Psoas muscle (tissue), 8 donors: ENCODE measurements around the gene TMED7. TPM values are rescaled to one million over a fixed set of nuclear protein-coding genes. Genes with fewer than 3 reads are reported as not detected.
A peak's percentile ranks its signal among the peaks of the same experiment; 100 is the strongest.

ENCODE experiments used
- ATAC-seq, 4 donors: fragments of 200-7000 bp; cut with Tn5 transposase; one replicate each; pipeline ENCODE4 v1.9.1; 2020; ENCODE audit warnings: moderate library complexity in 3 of 4, mild to moderate bottlenecking in 2 of 4
- DNase-seq, 2 donors: peaks; one replicate each; pipeline ENCODE4 v3.0.0-alpha.2; 2020
- H3K27ac ChIP-seq: fragments of 200-600 bp; one replicate; pipeline ENCODE4 v1.8.0; 2022
- H3K27me3 ChIP-seq, 3 donors: fragments of 200-600 bp in 1 of 3; one replicate each; pipeline versions ENCODE4 v1.6.1 to v1.8.0; 2013 to 2022; ENCODE audit warnings: low read length in 2 of 3, mild to moderate bottlenecking in 2 of 3, moderate library complexity in 1 of 3; ENCODE audit not compliant: insufficient read depth in 3 of 3
- H3K36me3 ChIP-seq, 2 donors: fragments of 200-600 bp in 1 of 2; one replicate each; pipeline versions ENCODE4 v1.6.1 to v1.8.0; 2013 to 2022; ENCODE audit warnings: low read depth in 1 of 2, mild to moderate bottlenecking in 1 of 2, moderate library complexity in 1 of 2; ENCODE audit not compliant: insufficient read depth in 1 of 2
- H3K4me1 ChIP-seq: fragments of 200-600 bp; one replicate; pipeline ENCODE4 v1.8.0; 2022
- H3K4me3 ChIP-seq: fragments of 200-600 bp; one replicate; pipeline ENCODE4 v1.8.0; 2022; ENCODE audit warnings: mild to moderate bottlenecking
- H3K9me3 ChIP-seq: fragments of 200-600 bp; one replicate; pipeline ENCODE4 v1.8.0; 2022
- WGBS, 3 donors: extraction: QIAGEN DNeasy Blood & Tissue Kit; methylation state at CpG; one replicate each; pipeline versions ENCODE4 v1.1.6 to v1.1.7; 2013; 5-methylcytosine and 5-hydroxymethylcytosine counted together
- intact Hi-C, 2 donors: fragments of 100-400 bp; cut with DNase I; formaldehyde crosslinking; loops; one replicate each; pipeline versions ENCODE4 v1.11.0 to v1.14.2; 2022
- polyA plus RNA-seq, 3 donors: library from polyadenylated mRNA; stranded (reverse); fragments of 200-250 nt; gene quantifications; one replicate each; pipeline ENCODE4 v1.2.3, GENCODE V29; 2013
- total RNA-seq, 4 donors: library from RNA; stranded (reverse); fragmentation: NEBNext Ultra II Directional in 2 of 4; extraction: Animal tissue kit (Norgen Biotek cat#: 25700) in 2 of 4; gene quantifications; one replicate each; pipeline versions ENCODE4 v1.2.1 to v1.2.4, GENCODE V29; 2021 to 2023
- TF ChIP-seq, protein P1 (sequence below): fragments of 200-600 bp; IDR thresholded peaks from one replicate; pipeline ENCODE4 v1.8.0; 2022; ENCODE audit warnings: antibody characterized with exemption
- donor health status: healthy with polysubstance abuse.
- donor health status: DM: no; HTN: no; CAD: no; lungs with moderate emphysema.
- donor health status: Bipolar disorder and iron deficiency.
- donor health status: healthy.
- donor health status: DM: yes; HTN: yes; CAD: no.
- donor health status: DM: no; HTN: no; CAD: no.
- donor health status: DM: no; HTN: no; CAD: no.
- donor health status: DM: yes; HTN: yes; CAD: no.

Gene TMED7
- total and polyA plus RNA-seq, 7 donors = 18.3 to 59.0 (median 34.2) TPM

GRCh38 chr5:115594128-115595047 lies 31.4 kb downstream of the TMED7 start:
- H3K27ac ChIP-seq = no peak overlapping the region
- ATAC-seq (peak; percentile 18 to 52 (median 32)), DNase-seq (no peak)
- H3K4me3 ChIP-seq = no peak overlapping the region
- TF ChIP-seq, protein P1, sequence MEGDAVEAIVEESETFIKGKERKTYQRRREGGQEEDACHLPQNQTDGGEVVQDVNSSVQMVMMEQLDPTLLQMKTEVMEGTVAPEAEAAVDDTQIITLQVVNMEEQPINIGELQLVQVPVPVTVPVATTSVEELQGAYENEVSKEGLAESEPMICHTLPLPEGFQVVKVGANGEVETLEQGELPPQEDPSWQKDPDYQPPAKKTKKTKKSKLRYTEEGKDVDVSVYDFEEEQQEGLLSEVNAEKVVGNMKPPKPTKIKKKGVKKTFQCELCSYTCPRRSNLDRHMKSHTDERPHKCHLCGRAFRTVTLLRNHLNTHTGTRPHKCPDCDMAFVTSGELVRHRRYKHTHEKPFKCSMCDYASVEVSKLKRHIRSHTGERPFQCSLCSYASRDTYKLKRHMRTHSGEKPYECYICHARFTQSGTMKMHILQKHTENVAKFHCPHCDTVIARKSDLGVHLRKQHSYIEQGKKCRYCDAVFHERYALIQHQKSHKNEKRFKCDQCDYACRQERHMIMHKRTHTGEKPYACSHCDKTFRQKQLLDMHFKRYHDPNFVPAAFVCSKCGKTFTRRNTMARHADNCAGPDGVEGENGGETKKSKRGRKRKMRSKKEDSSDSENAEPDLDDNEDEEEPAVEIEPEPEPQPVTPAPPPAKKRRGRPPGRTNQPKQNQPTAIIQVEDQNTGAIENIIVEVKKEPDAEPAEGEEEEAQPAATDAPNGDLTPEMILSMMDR = no peak
- no peaks in the 10 kb centered on the region for H3K9me3 ChIP-seq
- WGBS, 3 donors = 49 to 69% (median 50%) methylated on average over 2 of the region's 2 CpGs
- peaks cover 63% of the 10 kb centered on the region for H3K4me1 ChIP-seq
- H3K27me3 ChIP-seq = no peaks in the 10 kb centered on the region
- H3K36me3 ChIP-seq = no peaks in the 10 kb centered on the region
- intact Hi-C loops = no loop called here

- ATAC-seq (peak in 3 of 4 donors; percentile 57 to 73 (median 65)), DNase-seq (no peak)
- H3K27me3 ChIP-seq = no peaks in the 10 kb centered on the region
- H3K36me3 ChIP-seq = no peaks in the 10 kb centered on the region
- TF ChIP-seq, protein P1 = no peak
- intact Hi-C loops = loop anchor here (5.0 to 10.0 kb wide), 2 partner anchors 214 to 282 kb away; no protein-coding TSS in a partner anchor
- no peak overlapping the region for H3K4me3 ChIP-seq
- peaks cover 37% of the 10 kb centered on the region for H3K4me1 ChIP-seq
- 13 to 44% (median 30%) methylated on average over 3 of the region's 3 CpGs for WGBS, 3 donors
- H3K9me3 ChIP-seq = no peaks in the 10 kb centered on the region
- H3K27ac ChIP-seq = peak overlapping the region; percentile 38
These were observed 36.8 kb downstream of the TMED7 start for GRCh38 chr5:115589043-115589442.

DNA sequence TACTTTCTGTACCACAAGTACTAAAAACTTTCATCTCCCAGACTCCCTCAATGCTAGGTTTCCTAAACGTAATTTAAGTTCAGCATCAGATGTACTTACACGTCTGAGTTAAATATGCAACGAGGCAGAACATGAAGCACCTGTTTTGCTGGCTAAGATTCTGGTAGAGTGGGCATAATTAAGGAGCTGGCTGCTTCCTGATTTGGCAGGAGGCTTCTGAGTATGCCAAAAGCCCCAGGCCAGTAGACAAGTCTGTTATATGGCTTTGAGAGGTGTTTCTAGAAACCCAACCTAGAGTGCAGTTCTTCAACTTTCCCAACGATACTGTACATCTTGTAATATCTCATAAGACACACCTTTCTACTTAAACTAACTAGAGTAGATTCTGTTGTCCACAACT lies 37.2 kb downstream of the TMED7 start:
- intact Hi-C loops = loop anchor here (5.0 to 10.0 kb wide), 2 partner anchors 214 to 281 kb away; no protein-coding TSS in a partner anchor

DNA sequence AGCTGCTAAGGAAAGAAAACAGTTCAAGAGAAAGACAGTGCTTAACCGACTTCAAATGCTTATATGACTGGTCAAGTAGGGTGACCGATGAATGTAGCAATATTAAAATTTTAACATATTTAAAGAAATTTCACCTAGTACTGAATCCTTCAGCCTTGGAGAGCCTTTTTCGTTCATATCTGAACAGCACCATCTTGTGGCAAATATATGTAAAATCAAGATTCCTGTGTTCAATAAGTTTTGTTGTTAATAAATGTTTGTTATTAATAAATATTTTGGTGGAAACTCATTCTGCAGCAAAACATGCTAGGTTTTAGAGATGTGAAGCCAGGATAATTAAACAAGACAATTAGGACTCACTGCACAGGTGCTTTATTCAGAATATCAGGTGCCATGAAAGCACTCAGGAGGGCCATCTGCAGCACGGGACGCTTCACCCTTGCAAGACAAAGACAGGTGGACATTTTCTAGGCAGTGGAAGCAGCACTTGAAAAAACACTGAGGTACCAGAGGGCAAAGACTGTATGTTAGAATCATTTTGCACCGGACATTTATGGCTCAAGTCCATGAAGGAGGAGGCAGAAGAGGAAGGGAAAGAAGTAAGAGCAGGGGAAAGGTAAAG lies 39.2 kb downstream of the TMED7 start:
- no peaks in the 10 kb centered on the region for H3K27me3 ChIP-seq
- H3K27ac ChIP-seq = no peak overlapping the region
- TF ChIP-seq, protein P1 = peak; percentile 71
- intact Hi-C loops = loop anchor here (1.0 to 10.0 kb wide), 3 partner anchors 212 to 279 kb away; no protein-coding TSS in a partner anchor
- 21 to 35% (median 26%) methylated on average over 6 of the region's 6 CpGs for WGBS, 3 donors
- DNase-seq (no peak), ATAC-seq (peak; percentile 43 to 66 (median 52))
- no peak overlapping the region for H3K4me3 ChIP-seq
- H3K36me3 ChIP-seq = no peaks in the 10 kb centered on the region
- no peaks in the 10 kb centered on the region for H3K9me3 ChIP-seq
- peaks cover 29% of the 10 kb centered on the region for H3K4me1 ChIP-seq

More for the DNA sequence above, 37.2 kb downstream of the TMED7 start:
- H3K4me3 ChIP-seq = no peak overlapping the region
- peaks cover 33% of the 10 kb centered on the region for H3K4me1 ChIP-seq
- peak in 1 of 4 donors; percentile 30 for ATAC-seq
- DNase-seq = no peak
- no peaks in the 10 kb centered on the region for H3K36me3 ChIP-seq
- WGBS, 3 donors = 25 to 47% (median 27%) methylated on average over 4 of the region's 4 CpGs
- no peaks in the 10 kb centered on the region for H3K9me3 ChIP-seq
- TF ChIP-seq, protein P1 = no peak
- peak overlapping the region; percentile 38 for H3K27ac ChIP-seq
- H3K27me3 ChIP-seq = no peaks in the 10 kb centered on the region
